Measurements from ENCODE around the gene AGPAT2. TPM values are rescaled to one million over a fixed set of nuclear protein-coding genes. Genes with fewer than 3 reads are reported as not detected.

AGPAT2 gene
- total RNA-seq, 2 experiments from 2014 or later: 3.6 to 4.0 TPM

- peaks cover 0 to 26% of the 10 kb centered on the region in 2 experiments for H3K9me3 ChIP-seq (ENCODE audit: control insufficient read depth in 1 of 2, insufficient read depth in 1 of 2, low read length in 2 of 2)
- H3K4me1 Mint-ChIP-seq (ENCODE audit: low read depth): no peaks in the 10 kb centered on the region
- peaks cover 30 to 32% of the 10 kb centered on the region in 2 experiments for H3K27me3 ChIP-seq (ENCODE audit: control insufficient read depth in 1 of 2, insufficient read depth in 2 of 2, low read length in 2 of 2)
- ATAC-seq (ENCODE audit: poor library complexity) (no peak), DNase-seq (no peak)
- no peak overlapping the region for H3K27ac ChIP-seq (ENCODE audit: low read depth in 1 of 2, low read length in 2 of 2)
- no peaks in the 10 kb centered on the region for H3K36me3 Mint-ChIP-seq (ENCODE audit: low read depth)
- CTCF ChIA-PET: no interaction called here
- H3K4me3 Mint-ChIP-seq: no peak overlapping the region
- H3K9me3 Mint-ChIP-seq: no peaks in the 10 kb centered on the region
- intact Hi-C loops (cut with DNase I, micrococcal nuclease): no loop called here
- H3K4me3 ChIP-seq (ENCODE audit: low read length): no peak overlapping the region
- no peak for TF ChIP-seq CTCF (IDR thresholded peaks at IDR 0.05)
- POLR2A ChIA-PET: no interaction called here
- peaks cover 29% of the 10 kb centered on the region for H3K27me3 Mint-ChIP-seq
- no peaks in the 10 kb centered on the region for H3K36me3 ChIP-seq (ENCODE audit: insufficient read depth, low read length)
- no peak overlapping the region for H3K27ac Mint-ChIP-seq
- H3K4me1 ChIP-seq (ENCODE audit: insufficient read depth, low read length): peaks cover 8% of the 10 kb centered on the region
Measured at GRCh38 chr9:136650021-136650420, 37.2 kb downstream of the AGPAT2 start.

- H3K9me3 Mint-ChIP-seq: no peaks in the 10 kb centered on the region
- no peaks in the 10 kb centered on the region for H3K4me1 Mint-ChIP-seq (ENCODE audit: low read depth)
- H3K4me3 ChIP-seq (ENCODE audit: low read length): no peak overlapping the region
- H3K36me3 ChIP-seq (ENCODE audit: insufficient read depth, low read length): no peaks in the 10 kb centered on the region
- ATAC-seq (ENCODE audit: poor library complexity) (no peak), DNase-seq (peak in 2 of 14 experiments; percentile 4 to 26)
- H3K27me3 ChIP-seq (ENCODE audit: control insufficient read depth in 1 of 2, insufficient read depth in 2 of 2, low read length in 2 of 2): peaks cover 36 to 39% of the 10 kb centered on the region in 2 experiments
- ChIA-PET CTCF (no interaction called here), POLR2A (no interaction called here)
- no peak for TF ChIP-seq CTCF (IDR thresholded peaks at IDR 0.05)
- peaks cover 28% of the 10 kb centered on the region for H3K27me3 Mint-ChIP-seq
- H3K36me3 Mint-ChIP-seq (ENCODE audit: low read depth): no peaks in the 10 kb centered on the region
- no peak overlapping the region for H3K4me3 Mint-ChIP-seq
- intact Hi-C loops (cut with DNase I, micrococcal nuclease): no loop called here
- H3K27ac Mint-ChIP-seq: no peak overlapping the region
- H3K27ac ChIP-seq (ENCODE audit: low read depth in 1 of 2, low read length in 2 of 2): no peak overlapping the region
- peaks cover 0 to 32% of the 10 kb centered on the region in 2 experiments for H3K9me3 ChIP-seq (ENCODE audit: control insufficient read depth in 1 of 2, insufficient read depth in 1 of 2, low read length in 2 of 2)
- H3K4me1 ChIP-seq (ENCODE audit: insufficient read depth, low read length): peaks cover 20% of the 10 kb centered on the region
Measured at GRCh38 chr9:136648751-136649150, 38.5 kb downstream of the AGPAT2 start.

GRCh38 chr9:136646827-136647711, 40.2 kb downstream of the AGPAT2 start:
- no peak overlapping the region for H3K27ac ChIP-seq (ENCODE audit: low read depth in 1 of 2, low read length in 2 of 2)
- Mint-ChIP-seq H3K27me3 (peaks cover 31% of the 10 kb centered on the region), H3K36me3 (ENCODE audit: low read depth) (no peaks in the 10 kb centered on the region), H3K4me3 (no peak overlapping the region), H3K9me3 (no peaks in the 10 kb centered on the region), H3K4me1 (ENCODE audit: low read depth) (peaks cover 4% of the 10 kb centered on the region), H3K27ac (no peak overlapping the region)
- peaks cover 20% of the 10 kb centered on the region for H3K4me1 ChIP-seq (ENCODE audit: insufficient read depth, low read length)
- ChIA-PET POLR2A (no interaction called here), CTCF (interaction anchor here (1.2 kb wide), 1 partner anchor 15 kb away, joined by 4 read pairs; no protein-coding TSS in a partner anchor)
- intact Hi-C loops (cut with DNase I, micrococcal nuclease): no loop called here
- no peak for DNase-seq
- no peak for TF ChIP-seq CTCF (IDR thresholded peaks at IDR 0.05)
- peaks cover 41 to 47% of the 10 kb centered on the region in 2 experiments for H3K27me3 ChIP-seq (ENCODE audit: control insufficient read depth in 1 of 2, insufficient read depth in 2 of 2, low read length in 2 of 2)
- H3K36me3 ChIP-seq (ENCODE audit: insufficient read depth, low read length): no peaks in the 10 kb centered on the region
- no peak for ATAC-seq (ENCODE audit: poor library complexity)
- H3K4me3 ChIP-seq (ENCODE audit: low read length): no peak overlapping the region
- H3K9me3 ChIP-seq (ENCODE audit: control insufficient read depth in 1 of 2, insufficient read depth in 1 of 2, low read length in 2 of 2): peaks cover 0 to 39% of the 10 kb centered on the region in 2 experiments

All from CD4-positive, alpha-beta T cell (primary cell).